Tibial nerve (tissue), 4 donors: ENCODE data around the gene FAM107B. TPM values are rescaled to one million over a fixed set of nuclear protein-coding genes. Genes with fewer than 3 reads are reported as not detected.

ENCODE experiments used
- DNase-seq, 2 donors: peaks; one replicate each; pipeline ENCODE4 v3.0.0-alpha.2; 2019; ENCODE audit warnings: low spot score in 2 of 2
- H3K27ac ChIP-seq, 4 donors: fragments of 200-600 bp; sonication (generic) in 3 of 4; one replicate each; pipeline ENCODE4 v1.5.1; 2017 to 2019; ENCODE audit warnings: mild to moderate bottlenecking in 1 of 4
- H3K27me3 ChIP-seq, 2 donors: fragments of 200-600 bp; sonication (generic) in 1 of 2; one replicate each; pipeline versions ENCODE4 v1.5.1 to v1.6.0; 2017 to 2019
- H3K36me3 ChIP-seq, 3 donors: fragments of 200-600 bp; sonication (generic); one replicate each; pipeline ENCODE4 v1.5.1; 2018 to 2019
- H3K4me1 ChIP-seq, 4 donors: fragments of 200-600 bp; sonication (generic) in 3 of 4; one replicate each; pipeline ENCODE4 v1.5.1; 2017 to 2019
- H3K4me3 ChIP-seq, 4 donors: fragments of 200-600 bp; sonication (generic) in 3 of 4; one replicate each; pipeline ENCODE4 v1.5.1; 2017 to 2019; ENCODE audit warnings: mild to moderate bottlenecking in 1 of 4, moderate library complexity in 1 of 4
- H3K9me3 ChIP-seq, 4 donors: fragments of 200-600 bp; sonication (generic) in 3 of 4; one replicate each; pipeline ENCODE4 v1.5.1; 2017 to 2019
- EP300 ChIP-seq, 2 donors: sonication (generic); formaldehyde crosslinking; IDR thresholded peaks; one replicate each; pipeline ENCODE4 v1.6.1; 2017; ENCODE audit warnings: antibody characterized with exemption in 2 of 2, mild to moderate bottlenecking in 1 of 2
- POLR2A ChIP-seq, 2 donors: fragments of 450-650 bp; IDR thresholded peaks; one replicate each; pipeline ENCODE4 v1.6.1; 2017; ENCODE audit warnings: antibody characterized with exemption in 2 of 2, mild to moderate bottlenecking in 2 of 2, moderate library complexity in 2 of 2
- WGBS, 2 donors: methylation state at CpG; one replicate each; pipeline ENCODE4 v1.1.5; 2018; 5-methylcytosine and 5-hydroxymethylcytosine counted together
- total RNA-seq, 4 donors: library from RNA; depleted of rRNA; stranded (reverse); fragments of >200 nt; gene quantifications; one replicate each; pipeline ENCODE4 v1.1.0, GENCODE V29; 2016
- TF ChIP-seq, protein P1 (sequence below), 5 experiments: fragments of 200-600 bp in 3 of 5; fragments of 450-650 bp in 2 of 5; sonication (generic) in 3 of 5; IDR thresholded peaks; one replicate each; pipeline ENCODE4 v1.5.1; 2016 to 2019; ENCODE audit warnings: antibody characterized with exemption in 5 of 5, mild to moderate bottlenecking in 3 of 5, moderate library complexity in 2 of 5

The FAM107B gene
- total RNA-seq, 4 donors from 2014 or later, result 9.8 to 26.7 (median 16.9) TPM

DNA sequence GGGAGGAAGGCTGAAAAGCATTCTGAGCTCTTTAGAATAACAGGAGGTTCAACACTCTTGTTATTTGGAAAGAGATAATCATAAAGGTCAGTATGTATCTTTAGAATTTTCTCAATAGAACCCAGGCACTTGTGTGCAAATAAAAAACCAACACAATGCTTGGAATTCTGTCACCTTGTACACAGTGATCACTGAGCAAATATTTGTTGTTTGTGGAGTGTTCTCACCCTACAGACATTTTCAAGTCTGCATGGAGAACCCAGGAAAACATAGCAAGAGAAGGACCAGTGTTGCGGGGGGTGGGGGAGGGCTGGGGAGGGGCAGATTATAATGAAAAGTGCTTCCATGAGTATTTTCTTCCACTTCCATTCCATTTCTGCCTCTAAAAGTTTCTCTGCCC lies 87.4 kb downstream of the FAM107B start:
- H3K9me3 ChIP-seq, result no peaks in the 10 kb centered on the region
- no peak overlapping the region for H3K27ac ChIP-seq
- no peak for DNase-seq
- no peaks in the 10 kb centered on the region for H3K27me3 ChIP-seq
- WGBS, 2 donors, result 79 to 94% methylated on average over 1 of the region's 1 CpG
- peaks cover 0 to 8% (median 0%) of the 10 kb centered on the region in 4 donors for H3K4me1 ChIP-seq
- no peak overlapping the region for H3K4me3 ChIP-seq
- TF ChIP-seq POLR2A (IDR thresholded peaks at IDR 0.05) (no peak), EP300 (IDR thresholded peaks at IDR 0.05) (no peak)
- TF ChIP-seq, protein P1, sequence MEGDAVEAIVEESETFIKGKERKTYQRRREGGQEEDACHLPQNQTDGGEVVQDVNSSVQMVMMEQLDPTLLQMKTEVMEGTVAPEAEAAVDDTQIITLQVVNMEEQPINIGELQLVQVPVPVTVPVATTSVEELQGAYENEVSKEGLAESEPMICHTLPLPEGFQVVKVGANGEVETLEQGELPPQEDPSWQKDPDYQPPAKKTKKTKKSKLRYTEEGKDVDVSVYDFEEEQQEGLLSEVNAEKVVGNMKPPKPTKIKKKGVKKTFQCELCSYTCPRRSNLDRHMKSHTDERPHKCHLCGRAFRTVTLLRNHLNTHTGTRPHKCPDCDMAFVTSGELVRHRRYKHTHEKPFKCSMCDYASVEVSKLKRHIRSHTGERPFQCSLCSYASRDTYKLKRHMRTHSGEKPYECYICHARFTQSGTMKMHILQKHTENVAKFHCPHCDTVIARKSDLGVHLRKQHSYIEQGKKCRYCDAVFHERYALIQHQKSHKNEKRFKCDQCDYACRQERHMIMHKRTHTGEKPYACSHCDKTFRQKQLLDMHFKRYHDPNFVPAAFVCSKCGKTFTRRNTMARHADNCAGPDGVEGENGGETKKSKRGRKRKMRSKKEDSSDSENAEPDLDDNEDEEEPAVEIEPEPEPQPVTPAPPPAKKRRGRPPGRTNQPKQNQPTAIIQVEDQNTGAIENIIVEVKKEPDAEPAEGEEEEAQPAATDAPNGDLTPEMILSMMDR (IDR thresholded peaks at IDR 0.05), result no peak
- no peaks in the 10 kb centered on the region for H3K36me3 ChIP-seq

DNA sequence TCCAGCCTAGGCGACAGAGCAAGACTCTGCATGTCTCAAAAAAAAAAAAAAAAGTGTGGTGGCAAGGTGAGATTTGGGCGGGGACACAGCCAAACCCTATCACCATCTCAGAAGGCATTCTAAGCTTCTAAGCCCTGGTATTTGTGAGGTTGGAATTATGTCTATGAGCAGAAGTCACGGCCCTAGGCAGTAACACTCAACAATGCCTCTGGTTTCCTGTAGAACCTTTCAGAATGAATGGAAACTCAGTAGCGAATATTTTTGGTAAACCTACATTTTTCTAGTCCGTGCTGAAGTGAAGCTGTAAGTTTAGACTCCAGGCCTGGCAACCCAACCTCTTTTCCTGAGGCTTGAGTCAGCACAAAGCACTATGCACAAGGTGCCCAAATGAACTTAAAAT lies 88.3 kb downstream of the FAM107B start:
- Histone ChIP-seq H3K4me1 (peaks cover 0 to 8% (median 0%) of the 10 kb centered on the region in 4 donors), H3K9me3 (no peaks in the 10 kb centered on the region), H3K36me3 (no peaks in the 10 kb centered on the region), H3K27me3 (no peaks in the 10 kb centered on the region), H3K4me3 (no peak overlapping the region), H3K27ac (no peak overlapping the region)
- TF ChIP-seq EP300 (IDR thresholded peaks at IDR 0.05) (no peak), POLR2A (IDR thresholded peaks at IDR 0.05) (no peak)
- TF ChIP-seq, protein P1 (IDR thresholded peaks at IDR 0.05), result no peak
- DNase-seq, result no peak
- 92 to 98% methylated on average over 5 of the region's 5 CpGs for WGBS, 2 donors

DNA sequence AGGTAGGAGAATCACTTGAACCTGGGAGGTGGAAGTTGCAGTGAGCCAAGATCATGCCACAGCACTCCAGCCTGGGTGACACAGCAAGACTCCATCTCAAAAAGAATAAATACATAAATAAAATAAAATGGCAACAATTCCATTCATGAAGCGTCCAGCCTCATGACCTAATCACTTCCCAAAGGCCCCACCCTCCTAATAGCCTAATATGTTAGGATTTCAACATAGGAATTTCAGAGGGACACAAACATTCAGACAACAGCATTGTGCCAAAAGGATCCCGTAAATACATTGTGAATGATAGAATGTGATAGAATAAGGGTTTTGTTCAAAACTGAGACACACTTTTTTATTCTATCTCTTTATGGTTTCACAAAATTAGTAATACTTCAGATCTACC lies 90.3 kb downstream of the FAM107B start:
- Histone ChIP-seq H3K9me3 (no peaks in the 10 kb centered on the region), H3K4me1 (peaks cover 0 to 8% (median 0%) of the 10 kb centered on the region in 4 donors), H3K27me3 (no peaks in the 10 kb centered on the region), H3K36me3 (no peaks in the 10 kb centered on the region), H3K4me3 (no peak overlapping the region), H3K27ac (no peak overlapping the region)
- TF ChIP-seq, protein P1 (IDR thresholded peaks at IDR 0.05), result no peak
- no peak for TF ChIP-seq EP300 (IDR thresholded peaks at IDR 0.05)
- TF ChIP-seq POLR2A (IDR thresholded peaks at IDR 0.05), result no peak
- 44 to 48% methylated on average over 2 of the region's 2 CpGs for WGBS, 2 donors
- DNase-seq, result no peak

DNA sequence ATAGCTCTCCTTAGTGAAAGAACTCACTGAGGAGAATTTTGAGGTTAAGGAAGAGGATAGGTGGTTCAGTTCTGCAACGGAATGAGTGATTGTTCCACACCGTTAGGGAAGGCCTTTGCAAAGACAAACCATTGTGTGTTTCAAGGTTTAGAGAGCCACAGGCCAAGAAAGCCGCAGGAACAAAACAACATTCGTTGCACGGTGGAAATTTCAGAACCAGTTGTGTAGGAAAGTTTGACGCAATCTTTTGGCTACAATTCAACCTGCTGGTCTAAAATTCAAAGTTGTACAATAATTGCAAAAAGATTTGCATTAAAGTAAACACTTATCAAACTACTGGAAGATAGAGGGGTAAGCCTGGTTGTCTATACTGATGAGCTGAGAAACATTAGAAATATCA lies 91.4 kb downstream of the FAM107B start:
- no peak for TF ChIP-seq POLR2A (IDR thresholded peaks at IDR 0.05)
- WGBS, 2 donors, result 24 to 30% methylated on average over 6 of the region's 6 CpGs

DNA sequence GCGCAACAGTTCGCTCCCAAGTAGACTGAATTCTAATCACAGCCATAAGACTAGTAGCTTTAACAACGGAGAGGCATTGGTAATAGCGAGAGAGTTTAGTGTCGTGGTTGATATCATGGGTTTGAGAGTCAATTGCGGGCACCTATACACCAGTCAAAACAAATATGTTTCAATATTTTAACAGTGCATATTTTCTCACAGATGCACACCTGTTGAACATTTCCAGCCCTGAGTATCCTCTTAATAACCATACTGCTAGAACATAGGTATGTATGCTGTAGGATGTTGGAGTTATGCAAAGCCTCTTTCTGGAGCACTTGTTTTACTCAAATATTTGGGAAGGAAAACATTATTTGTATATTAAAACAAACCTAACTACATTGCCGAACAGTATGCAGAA lies 92.9 kb downstream of the FAM107B start:
- no peak for TF ChIP-seq POLR2A (IDR thresholded peaks at IDR 0.05)
- WGBS, 2 donors, result 96% methylated on average over 7 of the region's 7 CpGs
- no peaks in the 10 kb centered on the region for H3K9me3 ChIP-seq
- H3K27ac ChIP-seq, result no peak overlapping the region
- no peaks in the 10 kb centered on the region for H3K36me3 ChIP-seq
- H3K4me1 ChIP-seq, result no peaks in the 10 kb centered on the region
- no peaks in the 10 kb centered on the region for H3K27me3 ChIP-seq
- DNase-seq, result no peak
- no peak overlapping the region for H3K4me3 ChIP-seq

More for the DNA sequence above, 91.4 kb downstream of the FAM107B start:
- H3K9me3 ChIP-seq, result no peaks in the 10 kb centered on the region
- DNase-seq, result no peak
- no peak overlapping the region for H3K4me3 ChIP-seq
- no peaks in the 10 kb centered on the region for H3K27me3 ChIP-seq
- no peaks in the 10 kb centered on the region for H3K4me1 ChIP-seq
- H3K27ac ChIP-seq, result no peak overlapping the region
- no peaks in the 10 kb centered on the region for H3K36me3 ChIP-seq

DNA sequence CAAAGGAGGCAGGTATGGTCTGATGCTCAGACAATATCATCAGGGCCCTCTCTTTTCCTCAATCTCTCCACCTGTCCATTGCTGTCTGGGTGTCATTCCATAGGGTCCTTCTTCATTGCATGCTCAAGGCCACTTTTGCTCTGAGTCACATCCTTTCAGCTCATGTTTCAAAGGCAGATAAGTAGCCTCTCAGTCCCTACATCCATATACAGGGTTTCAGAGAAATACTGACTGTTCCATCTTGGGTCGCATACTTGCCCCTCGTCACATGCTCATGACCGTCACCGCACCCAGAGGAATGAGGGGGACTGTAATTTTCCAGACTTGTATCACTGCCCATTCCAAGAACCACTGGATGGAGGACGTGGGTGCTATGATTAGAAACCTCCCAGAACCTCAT lies 93.4 kb downstream of the FAM107B start:
- no peaks in the 10 kb centered on the region for H3K4me1 ChIP-seq
- no peak overlapping the region for H3K27ac ChIP-seq
- no peaks in the 10 kb centered on the region for H3K9me3 ChIP-seq
- WGBS, 2 donors, result 91 to 93% methylated on average over 5 of the region's 5 CpGs
- H3K4me3 ChIP-seq, result no peak overlapping the region
- H3K36me3 ChIP-seq, result no peaks in the 10 kb centered on the region
- no peaks in the 10 kb centered on the region for H3K27me3 ChIP-seq
- no peak for DNase-seq
- TF ChIP-seq, protein P1 (IDR thresholded peaks at IDR 0.05), result no peak
- TF ChIP-seq POLR2A (IDR thresholded peaks at IDR 0.05) (no peak), EP300 (IDR thresholded peaks at IDR 0.05) (no peak)
